DOHH2 (cell line): Measurements from ENCODE around the gene ADCY7.

Experiments
- H3F3A ChIP-seq: fragments of 200-600 bp; sonication (generic), shearing (Covaris generic); 2 replicates; pipeline ENCODE4 v1.6.0; 2016; ENCODE audit warnings: antibody characterized with exemption, mild to moderate bottlenecking; ENCODE audit not compliant: control insufficient read depth, insufficient read depth
- H3K27ac ChIP-seq: fragments of 200-600 bp; sonication (generic); 2 replicates; pipeline ENCODE4 v1.5.1; 2014; ENCODE audit warnings: low read depth, mild to moderate bottlenecking, low read length, moderate library complexity
- H3K27me3 ChIP-seq: fragments of 200-600 bp; sonication (generic); 2 replicates; pipeline ENCODE4 v1.6.1; 2014; ENCODE audit warnings: mild to moderate bottlenecking, low read length, mixed read lengths; ENCODE audit not compliant: control insufficient read depth
- H3K36me3 ChIP-seq: fragments of 200-600 bp; sonication (generic); 2 replicates; pipeline ENCODE4 v1.6.1; 2014; ENCODE audit warnings: mild to moderate bottlenecking, low read length, moderate library complexity, mixed read lengths; ENCODE audit not compliant: control insufficient read depth
- H3K4me1 ChIP-seq: fragments of 200-600 bp; sonication (generic); 2 replicates; pipeline ENCODE4 v1.6.1; 2014; ENCODE audit warnings: mild to moderate bottlenecking, low read length, mixed read lengths; ENCODE audit not compliant: control insufficient read depth
- H3K4me2 ChIP-seq: fragments of 200-600 bp; sonication (generic); 2 replicates; pipeline ENCODE4 v1.6.0; 2014; ENCODE audit warnings: mild to moderate bottlenecking, low read length, moderate library complexity
- H3K4me3 ChIP-seq: fragments of 200-600 bp; sonication (generic); 2 replicates; pipeline ENCODE4 v1.5.1; 2014; ENCODE audit warnings: mild to moderate bottlenecking, low read length, mixed read lengths
- H3K79me2 ChIP-seq: fragments of 200-600 bp; sonication (generic); 2 replicates; pipeline ENCODE4 v1.6.1; 2014; ENCODE audit warnings: mild to moderate bottlenecking, low read length, mixed read lengths; ENCODE audit not compliant: control insufficient read depth
- H3K9me2 ChIP-seq: fragments of 200-600 bp; sonication (generic); replicated peaks from 2 replicates; pipeline ENCODE4 v1.6.1; 2014; ENCODE audit warnings: mild to moderate bottlenecking, low read length, mixed read lengths; ENCODE audit not compliant: control insufficient read depth
- H3K9me3 ChIP-seq: fragments of 200-600 bp; sonication (generic); 2 replicates; pipeline ENCODE4 v1.6.1; 2014; ENCODE audit warnings: antibody characterized with exemption, low read length, mixed read lengths; ENCODE audit not compliant: control insufficient read depth, insufficient read depth
- H4K20me1 ChIP-seq: fragments of 200-600 bp; sonication (generic); 2 replicates; pipeline ENCODE4 v1.6.0; 2014; ENCODE audit warnings: low read depth, mild to moderate bottlenecking, antibody characterized with exemption, low read length, moderate library complexity; ENCODE audit not compliant: control insufficient read depth, insufficient read depth
- CTCF ChIP-seq: fragments of 200-600 bp; sonication (generic); IDR thresholded peaks from one replicate; pipeline ENCODE4 v1.5.1; 2014; ENCODE audit warnings: antibody characterized with exemption, mild to moderate bottlenecking, low read depth, low read length; ENCODE audit not compliant: poor library complexity, severe bottlenecking
- EZH2phosphoT487 ChIP-seq: fragments of 200-600 bp; sonication (generic); IDR thresholded peaks from 2 replicates; pipeline ENCODE4 v1.6.1; 2017; ENCODE audit warnings: borderline replicate concordance, mild to moderate bottlenecking, antibody characterized with exemption, low read length, moderate library complexity, mixed read lengths

Gene ADCY7

GRCh38 chr16:50280932-50281331 lies 14.6 kb downstream of the ADCY7 start:
- no peak overlapping the region for H3K27ac ChIP-seq
- peak overlapping the region; percentile 62; the same call in 1 of the 2 replicates for H3K4me3 ChIP-seq
- H4K20me1 ChIP-seq, result no peaks in the 10 kb centered on the region
- H3F3A ChIP-seq, result peaks cover 14% of the 10 kb centered on the region; the same call in 1 of the 2 replicates
- H3K4me1 ChIP-seq, result peaks cover 79% of the 10 kb centered on the region
- no peaks in the 10 kb centered on the region for H3K27me3 ChIP-seq
- no peaks in the 10 kb centered on the region for H3K9me2 ChIP-seq
- H3K36me3 ChIP-seq, result no peaks in the 10 kb centered on the region
- peaks cover 71% of the 10 kb centered on the region for H3K79me2 ChIP-seq
- peak overlapping the region; percentile 84 for H3K4me2 ChIP-seq
- no peaks in the 10 kb centered on the region for H3K9me3 ChIP-seq
- TF ChIP-seq CTCF, result no peak
- TF ChIP-seq EZH2phosphoT487, result no peak

GRCh38 chr16:50281391-50282009 lies 15.1 kb downstream of the ADCY7 start:
- no peaks in the 10 kb centered on the region for H3K27me3 ChIP-seq
- H3K27ac ChIP-seq, result peak overlapping the region; percentile 56
- 0 out of 2 replicates have a peak, but pooled peaks cover under 1% of the 10 kb centered on the region for H3K36me3 ChIP-seq
- no peaks in the 10 kb centered on the region for H3K9me2 ChIP-seq
- H3K4me3 ChIP-seq, result peak overlapping the region; percentile 62
- H3K79me2 ChIP-seq, result peaks cover 66% of the 10 kb centered on the region
- H3F3A ChIP-seq, result peaks cover 14% of the 10 kb centered on the region; the same call in 1 of the 2 replicates
- H3K4me2 ChIP-seq, result peak overlapping the region; percentile 84
- H3K9me3 ChIP-seq, result no peaks in the 10 kb centered on the region
- peaks cover 73% of the 10 kb centered on the region for H3K4me1 ChIP-seq
- TF ChIP-seq EZH2phosphoT487 (no peak), CTCF (no peak)
- no peaks in the 10 kb centered on the region for H4K20me1 ChIP-seq

GRCh38 chr16:50282010-50282538 lies 15.7 kb downstream of the ADCY7 start:
- Histone ChIP-seq H3K4me3 (peak overlapping the region; percentile 62), H3K9me2 (no peaks in the 10 kb centered on the region), H3K9me3 (no peaks in the 10 kb centered on the region), H3K27ac (peak overlapping the region; percentile 56), H4K20me1 (no peaks in the 10 kb centered on the region), H3K4me1 (peaks cover 67% of the 10 kb centered on the region), H3F3A (peaks cover 11% of the 10 kb centered on the region; the same call in 1 of the 2 replicates), H3K4me2 (peak overlapping the region; percentile 84), H3K36me3 (0 out of 2 replicates have a peak, but pooled peaks cover 4% of the 10 kb centered on the region), H3K79me2 (peaks cover 60% of the 10 kb centered on the region), H3K27me3 (no peaks in the 10 kb centered on the region)
- TF ChIP-seq CTCF, result no peak
